HFFc6 (cell line): Measurements from ENCODE around the gene CAPRIN1. TPM values are rescaled to one million over a fixed set of nuclear protein-coding genes. Genes with fewer than 3 reads are reported as not detected.
"Not testable (repeated sequence)": the region's sequence is repeated elsewhere in the genome, so short reads cannot be mapped to it uniquely, and the experiment has no call there.

ENCODE experiments used
- DNase-seq: peaks from one replicate; pipeline ENCODE4 v3.0.0-alpha.2; 2018
- H3K27ac Mint-ChIP-seq: 2 replicates; pipeline ENCODE4 v1.8.0; 2020; ENCODE audit warnings: mild to moderate bottlenecking, mixed read lengths
- H3K27me3 Mint-ChIP-seq: 2 replicates; pipeline ENCODE4 v1.8.0; 2021; ENCODE audit warnings: mild to moderate bottlenecking, moderate library complexity, mixed read lengths; ENCODE audit not compliant: insufficient read depth
- H3K36me3 Mint-ChIP-seq: 2 replicates; pipeline ENCODE4 v1.8.0; 2021; ENCODE audit warnings: low read depth, mixed read lengths
- H3K4me1 Mint-ChIP-seq: 2 replicates; pipeline ENCODE4 v1.8.0; 2020; ENCODE audit warnings: low read depth, mixed read lengths
- H3K4me3 Mint-ChIP-seq: 2 replicates; pipeline ENCODE4 v1.8.0; 2020; ENCODE audit warnings: mild to moderate bottlenecking, moderate library complexity, mixed read lengths
- H3K9me3 Mint-ChIP-seq: 2 replicates; pipeline ENCODE4 v1.8.0; 2020; ENCODE audit warnings: mild to moderate bottlenecking, mixed read lengths
- CTCF ChIP-seq: fragments of 200-600 bp; sonication (generic); IDR thresholded peaks from 2 replicates; pipeline ENCODE4 v1.5.0; 2021; ENCODE audit warnings: antibody characterized with exemption, mild to moderate bottlenecking
- total RNA-seq, 6 experiments: library from RNA; stranded (reverse); fragmentation: NEBNext Ultra II Directional; extraction: Animal tissue kit (Norgen Biotek cat#: 25700); gene quantifications; 2 replicates in 1 of 6; 3 replicates in 5 of 6; pipeline ENCODE4 v1.2.3, GENCODE V29; 2021

CAPRIN1 gene
- total RNA-seq, 6 experiments from 2014 or later, result 275 to 313 (median 300) TPM

DNA sequence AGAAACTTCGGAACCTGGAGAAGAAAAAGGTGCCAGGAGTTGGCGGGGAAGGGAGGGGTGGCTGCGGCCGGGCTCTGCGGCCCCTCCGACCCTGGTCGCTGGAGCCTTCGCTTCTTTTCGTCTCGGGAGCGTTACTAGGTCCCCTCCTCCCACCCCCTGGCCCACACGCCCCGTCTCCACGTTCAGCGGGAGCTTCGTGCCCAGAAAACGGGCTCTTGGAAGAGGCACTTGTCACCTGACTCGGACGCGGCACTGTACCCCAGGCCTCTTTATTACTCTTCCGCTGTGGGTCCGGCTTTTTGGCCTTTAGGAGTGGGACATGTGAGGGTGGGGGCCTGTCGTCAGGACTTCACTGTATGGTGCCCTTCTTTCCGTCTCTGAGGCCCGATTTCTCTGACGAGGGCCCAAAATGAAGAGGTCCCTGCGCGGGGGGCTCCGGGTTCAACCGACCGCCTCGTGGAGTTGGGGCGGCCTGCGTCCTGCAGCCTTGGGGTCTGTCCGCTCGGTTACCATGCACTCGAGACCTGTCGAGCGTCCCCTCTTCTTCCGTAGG is 1.2 kb downstream of the CAPRIN1 start:
- peak overlapping the region; percentile 99 for H3K4me3 Mint-ChIP-seq
- H3K27me3 Mint-ChIP-seq, result peaks cover 3% of the 10 kb centered on the region
- no peak for TF ChIP-seq CTCF
- H3K36me3 Mint-ChIP-seq, result peaks cover 15% of the 10 kb centered on the region
- peaks cover 45% of the 10 kb centered on the region for H3K4me1 Mint-ChIP-seq
- peak overlapping the region; percentile 96 for H3K27ac Mint-ChIP-seq
- H3K9me3 Mint-ChIP-seq, result no peaks in the 10 kb centered on the region
- no peak for DNase-seq

- Mint-ChIP-seq H3K4me3 (peak overlapping the region; percentile 99), H3K27me3 (peaks cover 3% of the 10 kb centered on the region), H3K9me3 (no peaks in the 10 kb centered on the region), H3K36me3 (peaks cover 16% of the 10 kb centered on the region), H3K27ac (peak overlapping the region; percentile 96), H3K4me1 (peaks cover 45% of the 10 kb centered on the region)
- peak; percentile 61 for DNase-seq
- TF ChIP-seq CTCF, result no peak
Observed at GRCh38 chr11:34053161-34053686, 1.7 kb downstream of the CAPRIN1 start.

- H3K4me1 Mint-ChIP-seq, result peaks cover 56% of the 10 kb centered on the region
- not testable (repeated sequence) for H3K27ac Mint-ChIP-seq, DNase-seq, H3K9me3 Mint-ChIP-seq, H3K27me3 Mint-ChIP-seq
- H3K36me3 Mint-ChIP-seq, result peaks cover 26% of the 10 kb centered on the region
- peak overlapping the region; percentile 99 for H3K4me3 Mint-ChIP-seq
Observed at GRCh38 chr11:34054351-34054750, 2.8 kb downstream of the CAPRIN1 start.

- Mint-ChIP-seq H3K9me3 (no peaks in the 10 kb centered on the region), H3K4me1 (peaks cover 52% of the 10 kb centered on the region), H3K27ac (no peak overlapping the region), H3K4me3 (peak overlapping the region; percentile 57), H3K36me3 (peaks cover 29% of the 10 kb centered on the region), H3K27me3 (peaks cover 3% of the 10 kb centered on the region)
- DNase-seq, result no peak
- no peak for TF ChIP-seq CTCF
Observed at GRCh38 chr11:34055218-34056000, 3.9 kb downstream of the CAPRIN1 start.

GRCh38 chr11:34056672-34057071 is 5.1 kb downstream of the CAPRIN1 start:
- peaks cover 46% of the 10 kb centered on the region for H3K4me1 Mint-ChIP-seq
- no peak for TF ChIP-seq CTCF
- peaks cover 29% of the 10 kb centered on the region for H3K36me3 Mint-ChIP-seq
- peaks cover 3% of the 10 kb centered on the region for H3K27me3 Mint-ChIP-seq
- peak overlapping the region; percentile 39 for H3K4me3 Mint-ChIP-seq
- DNase-seq, result no peak
- H3K27ac Mint-ChIP-seq, result no peak overlapping the region
- no peaks in the 10 kb centered on the region for H3K9me3 Mint-ChIP-seq
